Upper lobe of right lung (tissue), 1 donor: Measurements from ENCODE around the gene DGLUCY. TPM values are rescaled to one million over a fixed set of nuclear protein-coding genes. Genes with fewer than 3 reads are reported as not detected.
"Not testable (repeated sequence)": the region's sequence is repeated elsewhere in the genome, so short reads cannot be mapped to it uniquely, and the experiment has no call there.

Experiments used
- ATAC-seq: fragments of 200-7000 bp; cut with Tn5 transposase; one replicate; pipeline ENCODE4 v1.9.1; 2020; ENCODE audit warnings: mild to moderate bottlenecking, moderate library complexity
- DNase-seq: peaks from one replicate; pipeline ENCODE4 v3.0.0-alpha.2; 2020
- H3K27ac ChIP-seq: fragments of 200-600 bp; one replicate; pipeline ENCODE4 v1.8.0; 2022
- H3K27me3 ChIP-seq: fragments of 200-600 bp; one replicate; pipeline ENCODE4 v1.8.0; 2022; ENCODE audit warnings: mild to moderate bottlenecking
- H3K36me3 ChIP-seq: fragments of 200-600 bp; one replicate; pipeline ENCODE4 v1.8.0; 2022
- H3K4me1 ChIP-seq: fragments of 200-600 bp; one replicate; pipeline ENCODE4 v1.8.0; 2022
- H3K4me3 ChIP-seq: fragments of 200-600 bp; one replicate; pipeline ENCODE4 v1.8.0; 2022; ENCODE audit warnings: mild to moderate bottlenecking
- H3K9me3 ChIP-seq: fragments of 200-600 bp; one replicate; pipeline ENCODE4 v1.8.0; 2022
- CTCF ChIP-seq: fragments of 200-600 bp; IDR thresholded peaks from one replicate; pipeline ENCODE4 v1.8.0; 2022; ENCODE audit warnings: antibody characterized with exemption
- intact Hi-C: fragments of 100-400 bp; cut with DNase I; formaldehyde crosslinking; loops from one replicate; pipeline ENCODE4 v1.11.0; 2022
- total RNA-seq: library from RNA; stranded (reverse); fragmentation: NEBNext Ultra II Directional; extraction: Animal tissue kit (Norgen Biotek cat#: 25700); gene quantifications from one replicate; pipeline ENCODE4 v1.2.1, GENCODE V29; 2021
- donor health status: DM: no; HTN: yes; CAD: no; lungs with severe emphysema.

Gene DGLUCY
- total RNA-seq, 1 donor from 2014 or later = 77.6 TPM

DNA sequence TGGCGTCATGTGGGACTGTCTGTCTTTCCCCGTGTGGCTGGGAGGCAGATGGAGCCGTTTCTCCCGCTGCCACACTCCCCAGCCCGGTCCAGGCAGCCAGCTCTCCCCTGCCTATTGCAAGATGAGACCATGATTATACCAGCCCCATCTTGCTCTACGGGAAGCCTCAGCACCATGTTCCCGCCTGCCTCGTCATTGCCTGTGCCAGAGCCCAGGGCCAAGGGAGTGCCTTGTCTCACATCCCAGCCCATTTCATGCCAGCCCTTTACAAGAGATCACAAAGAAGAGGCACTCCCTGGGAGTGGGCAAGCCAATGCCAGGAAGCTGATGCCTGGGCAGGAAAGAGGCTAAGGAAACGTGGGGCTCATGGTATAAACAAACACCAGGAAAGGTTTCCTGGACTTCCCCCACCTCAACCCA, 106.7 kb downstream of the DGLUCY start:
- ATAC-seq (peak; percentile 41), DNase-seq (peak; percentile 67)
- H3K36me3 ChIP-seq = peaks cover 6% of the 10 kb centered on the region
- H3K9me3 ChIP-seq = no peaks in the 10 kb centered on the region
- peak overlapping the region; percentile 83 for H3K27ac ChIP-seq
- intact Hi-C loops = no loop called here
- H3K4me1 ChIP-seq = peaks cover 53% of the 10 kb centered on the region
- TF ChIP-seq CTCF = no peak
- no peaks in the 10 kb centered on the region for H3K27me3 ChIP-seq
- H3K4me3 ChIP-seq = no peak overlapping the region

GRCh38 chr14:91221270-91221669, 107.4 kb downstream of the DGLUCY start:
- no peak for ATAC-seq
- Histone ChIP-seq H3K27me3 (no peaks in the 10 kb centered on the region), H3K36me3 (no peaks in the 10 kb centered on the region), H3K4me1 (peaks cover 53% of the 10 kb centered on the region), H3K27ac (peak overlapping the region; percentile 83), H3K4me3 (no peak overlapping the region), H3K9me3 (no peaks in the 10 kb centered on the region)
- no peak for DNase-seq
- intact Hi-C loops = no loop called here
- no peak for TF ChIP-seq CTCF

DNA sequence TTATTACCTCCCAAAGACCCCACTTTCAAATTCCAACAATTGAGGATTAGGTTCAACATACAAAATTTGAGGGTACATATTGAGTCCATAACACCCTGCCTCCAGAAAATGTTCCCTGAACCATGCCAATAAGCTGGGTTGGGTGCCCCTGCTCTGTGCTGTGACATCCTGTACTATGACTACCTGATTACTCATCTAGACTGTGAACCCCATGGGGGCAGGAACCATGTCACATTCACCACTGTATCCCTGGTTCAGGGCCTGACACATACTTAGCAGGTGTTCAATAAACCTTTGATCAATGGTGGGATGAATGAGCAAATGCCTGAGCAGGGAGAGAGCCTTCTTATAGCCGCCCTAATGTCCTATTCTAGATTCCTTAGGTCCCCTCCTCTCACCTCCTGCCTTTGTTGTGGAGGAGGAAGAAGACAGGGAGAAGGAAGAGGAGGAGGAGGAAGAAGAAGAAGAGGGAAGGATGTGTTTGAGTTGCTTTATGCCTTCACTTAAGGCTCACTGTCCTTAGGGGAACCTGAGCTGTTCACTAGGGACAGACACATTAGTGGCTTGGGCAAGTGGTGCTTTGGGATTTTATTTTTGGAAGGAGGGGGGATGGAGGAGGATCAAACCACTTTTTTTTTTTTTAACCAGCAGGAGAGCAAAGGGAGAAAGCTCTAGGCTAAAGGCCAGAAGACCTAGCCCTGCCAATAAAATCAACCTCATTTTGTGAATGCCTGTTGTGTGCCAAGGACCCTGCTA, 109.3 kb downstream of the DGLUCY start:
- H3K9me3 ChIP-seq = no peaks in the 10 kb centered on the region
- H3K36me3 ChIP-seq = peaks cover 4% of the 10 kb centered on the region
- intact Hi-C loops = no loop called here
- H3K27me3 ChIP-seq = no peaks in the 10 kb centered on the region
- peaks cover 53% of the 10 kb centered on the region for H3K4me1 ChIP-seq
- no peak for ATAC-seq
- no peak for TF ChIP-seq CTCF
- DNase-seq = no peak
- no peak overlapping the region for H3K4me3 ChIP-seq
- H3K27ac ChIP-seq = peak overlapping the region; percentile 58

DNA sequence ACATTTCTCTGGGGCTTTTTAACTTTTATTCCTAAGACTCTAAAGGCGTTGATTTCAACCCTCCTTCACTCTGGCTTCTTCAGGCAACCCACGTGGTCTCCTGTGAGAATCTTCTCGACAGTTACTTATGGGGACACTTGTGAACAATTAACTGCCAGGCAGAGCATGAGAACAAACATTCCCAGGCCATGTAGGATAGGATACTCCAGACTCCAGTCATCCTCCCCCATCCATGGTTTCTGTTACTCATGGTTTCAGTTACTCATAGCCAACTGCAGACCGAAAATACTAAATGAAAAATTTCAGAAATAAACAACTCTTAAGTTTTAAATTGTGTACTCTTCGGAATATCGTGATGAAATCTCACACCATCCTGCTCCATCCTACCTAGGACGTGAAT, 111.2 kb downstream of the DGLUCY start:
- intact Hi-C loops = no loop called here
- no peak for DNase-seq
- H3K4me3 ChIP-seq = no peak overlapping the region
- TF ChIP-seq CTCF = no peak
- H3K36me3 ChIP-seq = peaks cover 4% of the 10 kb centered on the region
- ATAC-seq = peak; percentile 38
- H3K27me3 ChIP-seq = no peaks in the 10 kb centered on the region
- no peak overlapping the region for H3K27ac ChIP-seq
- no peaks in the 10 kb centered on the region for H3K9me3 ChIP-seq
- peaks cover 50% of the 10 kb centered on the region for H3K4me1 ChIP-seq

DNA sequence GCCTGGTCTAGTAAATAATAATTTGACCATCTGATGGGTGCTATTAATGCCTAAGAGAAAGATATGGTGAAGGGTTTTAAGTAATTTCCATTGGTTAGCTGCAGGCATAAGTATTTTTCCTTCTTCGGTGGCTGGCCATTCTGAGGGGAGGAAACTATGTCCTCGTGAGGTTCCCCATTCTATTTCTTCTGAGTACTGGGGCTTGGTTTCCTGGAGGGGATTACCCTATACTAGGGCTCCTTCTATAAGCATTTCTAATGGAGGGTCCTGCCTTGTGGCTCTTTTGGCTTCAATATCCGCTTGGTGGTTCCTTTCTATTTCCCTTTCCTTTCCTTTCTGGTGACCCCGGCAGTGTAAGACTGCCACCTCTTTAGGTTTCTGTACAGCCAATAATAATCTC, 112.5 kb downstream of the DGLUCY start:
- DNase-seq, H3K4me3 ChIP-seq, H3K36me3 ChIP-seq, H3K27ac ChIP-seq, intact Hi-C loops, H3K27me3 ChIP-seq, ATAC-seq, H3K9me3 ChIP-seq: not testable (repeated sequence)
- H3K4me1 ChIP-seq = peaks cover 44% of the 10 kb centered on the region

DNA sequence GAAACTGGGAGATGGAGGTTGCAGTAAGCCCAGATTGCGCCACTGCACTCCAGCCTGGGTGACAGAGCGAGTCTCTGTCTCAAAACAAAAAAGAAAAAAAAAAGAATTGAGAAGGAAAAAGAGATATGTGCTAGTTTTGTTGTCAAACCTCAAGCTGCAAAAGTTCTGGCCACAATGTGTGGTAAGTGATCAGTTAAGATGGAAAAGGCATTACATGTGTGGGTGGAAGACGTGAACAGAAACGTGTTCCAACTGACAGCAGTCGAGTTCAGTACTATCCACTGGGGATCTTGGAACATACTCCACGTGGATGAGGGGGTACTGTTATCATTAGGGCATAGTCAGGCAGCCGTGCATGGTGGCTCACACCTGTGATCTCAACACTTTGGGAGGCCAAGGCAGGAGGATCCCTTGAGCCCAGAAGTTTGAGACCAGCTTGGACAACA, 113.3 kb downstream of the DGLUCY start:
- peaks cover 4% of the 10 kb centered on the region for H3K36me3 ChIP-seq
- H3K9me3 ChIP-seq = no peaks in the 10 kb centered on the region
- intact Hi-C loops = no loop called here
- DNase-seq = no peak
- no peak overlapping the region for H3K4me3 ChIP-seq
- no peak for TF ChIP-seq CTCF
- H3K27me3 ChIP-seq = no peaks in the 10 kb centered on the region
- ATAC-seq = no peak
- H3K4me1 ChIP-seq = peaks cover 44% of the 10 kb centered on the region
- H3K27ac ChIP-seq = no peak overlapping the region
